ENCODE results near the gene SIX3. TPM values are rescaled to one million over a fixed set of nuclear protein-coding genes. Genes with fewer than 3 reads are reported as not detected.

The SIX3 gene
- total and polyA plus RNA-seq, 2 of the 4 experiments (the other 2 are of a cell fraction): not detected

DNA sequence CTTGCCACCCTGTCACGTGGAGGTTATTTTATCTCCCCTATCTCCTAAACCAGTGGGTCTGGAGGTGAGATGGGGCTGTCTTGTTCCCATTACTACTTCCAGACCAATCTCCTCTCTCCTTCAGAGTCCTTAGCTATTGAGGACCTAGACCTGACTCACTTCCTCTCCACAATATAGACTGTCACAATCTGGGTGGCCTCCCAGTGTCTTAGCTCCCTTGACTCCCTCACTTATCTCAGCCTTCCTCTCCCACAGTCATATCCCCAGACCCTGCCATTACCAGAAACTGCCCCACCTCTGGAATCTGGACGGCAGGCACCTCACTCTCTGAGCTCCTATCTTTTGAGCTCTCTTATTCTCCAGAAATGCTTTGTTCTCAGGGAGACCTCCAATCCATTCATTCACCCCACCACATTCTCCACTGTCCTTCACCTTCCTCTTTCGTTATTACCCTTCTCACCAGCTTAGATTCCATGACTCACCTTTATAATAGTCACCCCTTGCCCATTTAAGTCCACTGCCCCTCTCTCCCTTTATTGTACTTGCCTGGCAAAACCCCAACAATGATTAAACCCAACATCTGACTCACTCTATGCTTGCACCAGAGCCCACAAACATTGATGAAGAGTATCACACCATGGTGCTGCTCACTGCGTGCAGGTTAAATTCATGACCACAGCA lies 23.3 kb upstream of the SIX3 start:
- Histone ChIP-seq H3K4me3 (ENCODE audit: insufficient read depth, low read depth, low read length) (no peak overlapping the region), H4K5ac (ENCODE audit: low read depth, low read length) (no peak overlapping the region), H3K9ac (ENCODE audit: low read depth, low read length) (no peak overlapping the region), H4K20me1 (ENCODE audit: insufficient read depth, low read length) (no peaks in the 10 kb centered on the region), H3K14ac (replicated peaks; ENCODE audit: low read depth, low read length) (no peak overlapping the region), H3K9me3 (ENCODE audit: control insufficient read depth, insufficient read depth, low read length) (no peaks in the 10 kb centered on the region), H2BK120ac (ENCODE audit: low read depth, low read length) (no peak overlapping the region), H2BK15ac (ENCODE audit: low read depth, low read length) (no peak overlapping the region), H3K27me3 (ENCODE audit: control insufficient read depth, insufficient read depth, low read length) (peaks cover 10% of the 10 kb centered on the region), H2BK5ac (ENCODE audit: low read depth, low read length, poor library complexity, severe bottlenecking) (no peak overlapping the region), H2AK9ac (replicated peaks; ENCODE audit: low read depth, low read length, poor library complexity) (no peak overlapping the region), H2AK5ac (ENCODE audit: low read depth, low read length) (no peak overlapping the region), H3K56ac (ENCODE audit: extremely low read depth, insufficient read depth, low read length) (no peak overlapping the region), H3K9me1 (ENCODE audit: insufficient read depth, low read length) (no peaks in the 10 kb centered on the region), H3K18ac (ENCODE audit: low read depth, low read length) (no peak overlapping the region), H3K36me3 (ENCODE audit: control insufficient read depth, insufficient read depth, low read length) (no peaks in the 10 kb centered on the region), H3K79me1 (ENCODE audit: low read depth in 1 of 2, low read length in 2 of 2) (no peaks in the 10 kb centered on the region), H4K8ac (ENCODE audit: low read depth in 2 of 2, low read length in 2 of 2) (no peak overlapping the region), H4K91ac (ENCODE audit: insufficient read depth, low read depth, low read length) (no peak overlapping the region), H3K27ac (ENCODE audit: insufficient read depth, low read length) (no peak overlapping the region), H3K4me2 (ENCODE audit: low read depth, low read length) (no peak overlapping the region), H2BK20ac (ENCODE audit: low read depth, low read length) (no peak overlapping the region), H2AFZ (replicated peaks; ENCODE audit: low read length, poor library complexity) (no peak overlapping the region), H3K4ac (ENCODE audit: low read depth, low read length) (no peak overlapping the region), H3K4me1 (ENCODE audit: control insufficient read depth, insufficient read depth, low read length) (no peaks in the 10 kb centered on the region), H3K23ac (ENCODE audit: low read depth, low read length) (no peak overlapping the region)
- no TSS peak for BruUV-seq (replicated peaks)
- 32% methylated on average over 2 of the region's 4 CpGs; no CpG with 5 or more reads in 1 of the 2 experiments for WGBS, 2 experiments (ENCODE audit: extremely low coverage in 2 of 2, insufficient read length in 1 of 2)
- ChIA-PET CTCF (no interaction called here), POLR2A (ENCODE audit: unreplicated experiment) (interaction anchor here (0.6 kb wide), 1 partner anchor 36 kb away, joined by 3 read pairs; no protein-coding TSS in a partner anchor)
- DNase-seq (no peak), ATAC-seq (ENCODE audit: low read depth) (no peak)
- dilution Hi-C loops (cut with HindIII; ENCODE audit: low sequenced_read_pairs, unreplicated experiment): no loop called here
- intact Hi-C loops (cut with micrococcal nuclease): no loop called here
- TF ChIP-seq, protein P1, sequence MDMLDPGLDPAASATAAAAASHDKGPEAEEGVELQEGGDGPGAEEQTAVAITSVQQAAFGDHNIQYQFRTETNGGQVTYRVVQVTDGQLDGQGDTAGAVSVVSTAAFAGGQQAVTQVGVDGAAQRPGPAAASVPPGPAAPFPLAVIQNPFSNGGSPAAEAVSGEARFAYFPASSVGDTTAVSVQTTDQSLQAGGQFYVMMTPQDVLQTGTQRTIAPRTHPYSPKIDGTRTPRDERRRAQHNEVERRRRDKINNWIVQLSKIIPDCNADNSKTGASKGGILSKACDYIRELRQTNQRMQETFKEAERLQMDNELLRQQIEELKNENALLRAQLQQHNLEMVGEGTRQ (IDR thresholded peaks at IDR 0.05; ENCODE audit: low read depth, low read length): no peak
- TF ChIP-seq CEBPB (IDR thresholded peaks at IDR 0.05; ENCODE audit: low read depth, low read length) (no peak), FOS (IDR thresholded peaks at IDR 0.05; ENCODE audit: low read depth, low read length) (no peak), MAFK (IDR thresholded peaks at IDR 0.05; ENCODE audit: low read depth, low read length) (no peak), MAZ (IDR thresholded peaks at IDR 0.05; ENCODE audit: borderline replicate concordance, low read depth, low read length) (no peak), SMC3 (IDR thresholded peaks at IDR 0.05; ENCODE audit: low read depth, low read length) (no peak), RCOR1 (IDR thresholded peaks at IDR 0.05; ENCODE audit: insufficient replicate concordance, low read length) (no peak), MXI1 (IDR thresholded peaks at IDR 0.05; ENCODE audit: borderline replicate concordance, low read depth, low read length) (no peak), NFE2L2 (IDR thresholded peaks at IDR 0.05; ENCODE audit: low read depth, low read length) (no peak), RFX5 (IDR thresholded peaks at IDR 0.05; ENCODE audit: low read depth, low read length) (no peak), BHLHE40 (IDR thresholded peaks at IDR 0.05; ENCODE audit: low read depth, low read length) (no peak), RAD21 (IDR thresholded peaks at IDR 0.05; ENCODE audit: low read length) (no peak), POLR2A (IDR thresholded peaks at IDR 0.05; ENCODE audit: low read depth, low read length) (no peak), CHD1 (IDR thresholded peaks at IDR 0.05; ENCODE audit: low read depth, low read length) (no peak)
- TF ChIP-seq, protein P2, sequence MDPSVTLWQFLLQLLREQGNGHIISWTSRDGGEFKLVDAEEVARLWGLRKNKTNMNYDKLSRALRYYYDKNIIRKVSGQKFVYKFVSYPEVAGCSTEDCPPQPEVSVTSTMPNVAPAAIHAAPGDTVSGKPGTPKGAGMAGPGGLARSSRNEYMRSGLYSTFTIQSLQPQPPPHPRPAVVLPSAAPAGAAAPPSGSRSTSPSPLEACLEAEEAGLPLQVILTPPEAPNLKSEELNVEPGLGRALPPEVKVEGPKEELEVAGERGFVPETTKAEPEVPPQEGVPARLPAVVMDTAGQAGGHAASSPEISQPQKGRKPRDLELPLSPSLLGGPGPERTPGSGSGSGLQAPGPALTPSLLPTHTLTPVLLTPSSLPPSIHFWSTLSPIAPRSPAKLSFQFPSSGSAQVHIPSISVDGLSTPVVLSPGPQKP (IDR thresholded peaks at IDR 0.05; ENCODE audit: borderline replicate concordance, low read depth, low read length): no peak
- TF ChIP-seq, protein P3, sequence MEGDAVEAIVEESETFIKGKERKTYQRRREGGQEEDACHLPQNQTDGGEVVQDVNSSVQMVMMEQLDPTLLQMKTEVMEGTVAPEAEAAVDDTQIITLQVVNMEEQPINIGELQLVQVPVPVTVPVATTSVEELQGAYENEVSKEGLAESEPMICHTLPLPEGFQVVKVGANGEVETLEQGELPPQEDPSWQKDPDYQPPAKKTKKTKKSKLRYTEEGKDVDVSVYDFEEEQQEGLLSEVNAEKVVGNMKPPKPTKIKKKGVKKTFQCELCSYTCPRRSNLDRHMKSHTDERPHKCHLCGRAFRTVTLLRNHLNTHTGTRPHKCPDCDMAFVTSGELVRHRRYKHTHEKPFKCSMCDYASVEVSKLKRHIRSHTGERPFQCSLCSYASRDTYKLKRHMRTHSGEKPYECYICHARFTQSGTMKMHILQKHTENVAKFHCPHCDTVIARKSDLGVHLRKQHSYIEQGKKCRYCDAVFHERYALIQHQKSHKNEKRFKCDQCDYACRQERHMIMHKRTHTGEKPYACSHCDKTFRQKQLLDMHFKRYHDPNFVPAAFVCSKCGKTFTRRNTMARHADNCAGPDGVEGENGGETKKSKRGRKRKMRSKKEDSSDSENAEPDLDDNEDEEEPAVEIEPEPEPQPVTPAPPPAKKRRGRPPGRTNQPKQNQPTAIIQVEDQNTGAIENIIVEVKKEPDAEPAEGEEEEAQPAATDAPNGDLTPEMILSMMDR (conservative IDR thresholded peaks at IDR 0.05; ENCODE audit: low read depth, low read length): no peak
- in situ Hi-C loops (cut with MboI; ENCODE audit: low sequenced_read_pairs): no loop called here
